ENCODE measurements around the gene OR2B6.

OR2B6 gene

DNA sequence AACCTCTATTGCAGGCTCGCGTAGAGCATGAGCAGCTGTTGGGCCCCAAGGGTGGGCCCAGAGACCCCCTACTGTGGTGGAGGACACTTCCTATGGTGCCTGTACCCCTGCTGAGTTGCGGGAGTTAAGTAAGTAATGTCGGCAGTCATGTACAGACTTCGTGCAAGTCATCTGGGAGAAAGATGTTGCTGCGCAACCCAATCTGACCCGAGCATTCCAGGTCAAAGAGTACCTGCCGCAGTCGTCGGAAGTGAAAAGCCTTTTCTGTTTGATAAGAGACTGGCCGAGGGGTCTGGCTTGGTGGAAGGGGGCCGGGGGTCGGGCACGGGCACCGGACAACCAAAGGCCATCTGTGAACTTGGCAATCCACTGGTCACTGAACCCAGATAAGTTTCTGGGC lies 44.3 kb downstream of the OR2B6 start:
- DNase-seq = no peak

DNA sequence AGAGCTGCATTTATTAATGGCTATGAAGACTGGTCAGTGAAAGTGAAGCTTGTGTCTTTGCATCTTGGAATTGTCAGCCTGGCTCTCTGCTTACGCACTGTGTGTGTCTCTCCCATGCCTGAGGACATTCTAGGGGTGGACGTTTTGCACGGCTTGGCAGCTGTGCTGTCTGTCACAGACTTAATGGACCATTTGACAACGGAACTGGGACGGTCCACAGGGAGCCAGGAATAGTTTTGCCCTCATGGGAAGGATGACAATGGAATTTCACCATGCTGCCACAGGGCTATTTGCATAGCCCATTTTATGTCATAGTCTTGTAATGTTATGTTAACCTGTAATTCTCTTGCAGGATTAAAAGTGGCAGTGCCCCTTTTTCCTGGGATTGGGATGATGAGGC lies 44.7 kb downstream of the OR2B6 start:
- no peak for DNase-seq

DNA sequence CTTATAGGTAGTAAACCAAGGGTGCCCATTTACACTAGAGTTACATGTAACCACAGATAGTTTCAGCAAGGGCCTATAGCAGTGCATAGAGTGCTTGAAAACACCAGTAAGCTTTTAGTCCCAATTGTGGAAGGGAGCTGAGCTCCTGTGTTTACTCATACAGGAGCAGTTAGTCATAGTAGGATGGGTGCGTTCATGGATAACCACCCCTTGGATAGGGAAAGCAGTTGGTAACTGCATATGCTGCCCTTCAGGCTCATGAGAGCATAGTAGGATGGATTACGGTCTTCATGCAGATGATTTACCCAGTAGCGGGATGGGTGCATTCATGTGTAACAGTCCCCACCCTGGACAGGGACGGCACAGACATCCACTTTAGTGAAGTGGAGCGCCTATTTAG lies 45.1 kb downstream of the OR2B6 start:
- no peak for DNase-seq

DNA sequence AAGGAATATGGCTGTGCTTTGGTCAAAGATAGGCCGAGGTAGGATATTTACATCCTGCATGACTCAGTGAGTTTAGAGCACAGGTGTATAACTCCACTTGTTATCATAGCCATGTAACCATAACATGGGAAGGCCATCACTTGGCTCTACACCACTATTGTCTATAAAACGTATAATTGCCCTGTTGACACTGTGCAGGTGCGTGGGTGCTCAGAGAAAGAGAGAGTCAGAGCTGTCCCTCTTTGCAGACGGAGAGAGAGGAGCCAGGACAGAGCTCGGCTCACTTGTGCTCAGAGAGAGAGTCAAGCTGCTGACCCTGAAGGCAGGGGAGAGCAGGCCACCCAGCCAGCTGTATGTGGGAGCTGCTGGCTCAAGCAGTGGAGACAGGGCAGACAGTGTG lies 46.0 kb downstream of the OR2B6 start:
- no peak for DNase-seq

DNA sequence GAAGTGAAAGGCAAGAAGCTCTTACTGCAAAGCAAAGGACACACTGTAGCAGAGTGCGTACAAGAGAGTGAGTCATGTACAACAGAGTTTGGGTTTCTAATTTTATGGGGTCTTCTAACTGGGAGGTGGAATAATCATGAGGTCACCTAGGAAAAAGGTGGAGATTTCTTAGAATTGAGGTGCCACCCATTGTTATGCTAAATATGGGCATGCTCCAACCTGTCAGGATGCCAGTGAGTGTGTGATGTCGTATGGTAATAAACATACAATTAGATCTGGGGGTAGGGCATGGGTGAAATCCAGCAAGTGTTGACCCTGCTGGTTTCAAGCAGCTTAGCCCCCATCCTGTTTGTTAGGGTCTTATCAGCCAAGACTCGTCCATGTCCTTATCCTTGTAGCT lies 46.6 kb downstream of the OR2B6 start:
- no peak for DNase-seq

DNA sequence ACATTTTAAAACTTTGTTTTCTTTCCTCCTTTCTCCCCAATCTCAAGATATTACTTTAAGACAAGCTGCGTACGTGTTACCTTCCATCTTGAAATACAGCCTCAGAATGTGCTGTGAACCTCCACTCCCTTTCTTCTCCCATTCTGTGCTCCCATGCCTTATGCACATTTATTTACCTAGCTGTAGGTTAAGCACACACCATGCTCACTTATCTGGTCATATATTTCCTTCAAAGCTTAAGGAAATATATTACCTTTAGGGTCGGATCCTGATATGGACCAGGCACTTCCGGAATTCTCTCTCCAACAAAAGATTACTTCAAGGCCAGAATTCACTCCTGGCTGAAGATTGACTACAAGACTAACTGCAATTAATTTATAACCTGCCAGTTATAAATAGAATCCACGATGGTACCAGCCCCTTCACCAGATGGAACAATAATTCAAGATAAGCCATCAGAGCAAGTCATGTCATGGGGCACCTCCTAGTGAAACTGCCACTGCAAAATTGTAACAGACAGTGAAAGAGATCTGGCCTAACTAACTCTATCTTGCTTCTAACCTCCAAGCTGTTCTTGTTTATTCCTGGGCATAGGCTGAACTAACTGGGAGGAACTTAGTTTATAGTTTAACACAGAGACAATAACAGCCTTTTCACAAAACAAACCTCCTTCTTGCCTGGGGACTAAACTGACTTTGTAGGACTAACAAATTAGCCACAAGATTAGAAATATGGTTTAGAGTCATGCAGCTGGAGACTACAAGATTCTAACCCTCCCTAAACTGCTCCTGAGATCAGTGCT lies 47.5 kb downstream of the OR2B6 start:
- DNase-seq = no peak

DNA sequence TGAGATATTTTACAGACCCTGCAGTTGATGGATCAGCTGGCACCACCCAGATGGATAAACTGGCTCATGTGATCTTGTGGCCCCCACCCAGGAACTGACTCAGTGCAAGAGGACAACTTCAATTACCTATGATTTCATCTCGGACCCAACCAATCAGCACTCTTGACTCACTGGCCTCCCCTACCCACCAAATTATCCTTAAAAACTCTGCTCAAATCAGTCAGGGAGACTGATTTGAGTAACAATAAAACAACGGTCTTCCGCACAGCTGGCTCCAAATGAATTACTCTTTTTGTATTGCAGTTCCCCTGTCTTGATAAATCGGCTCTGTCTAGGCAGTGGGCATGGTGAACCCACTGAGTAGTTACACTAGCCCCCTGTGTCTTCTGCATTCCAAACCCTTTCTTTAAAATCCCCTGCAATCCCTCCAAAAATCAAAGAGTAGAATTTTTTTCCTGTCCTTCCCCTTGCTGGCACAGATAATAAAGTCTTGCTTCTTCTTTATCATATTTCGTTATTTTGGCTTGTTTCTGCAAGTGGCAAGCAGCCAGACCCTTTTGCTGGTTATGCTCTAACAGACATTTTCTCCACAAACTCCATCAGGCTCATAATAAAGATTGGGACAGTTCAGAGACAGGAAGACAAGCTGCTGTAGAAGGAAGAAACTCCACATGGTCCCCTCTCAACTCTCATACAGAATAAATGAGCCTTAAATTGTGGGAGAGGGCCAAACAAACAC lies 48.3 kb downstream of the OR2B6 start:
- DNase-seq = no peak

DNA sequence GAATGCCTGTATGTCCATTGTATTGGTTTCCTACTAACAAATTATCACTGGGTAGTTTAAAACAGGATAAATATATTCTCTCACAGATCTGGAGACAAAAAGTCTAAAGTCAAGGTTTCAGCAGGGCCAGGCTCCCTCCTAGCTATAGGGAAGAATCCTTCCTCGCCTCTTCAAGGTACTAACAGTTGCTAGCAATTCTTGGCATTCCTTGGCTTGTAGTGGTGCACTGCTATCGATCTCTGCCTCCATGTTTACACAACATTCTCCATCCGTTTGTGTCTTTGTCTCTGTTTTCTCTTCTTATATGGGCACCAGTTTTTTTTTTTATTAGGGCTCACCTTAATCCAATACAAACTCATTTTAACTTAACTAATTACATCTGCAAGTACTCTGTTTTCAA lies 48.9 kb downstream of the OR2B6 start:
- no peak for DNase-seq

Measured in NCI-H1694 (cell line).